ELF-1 (cell line): ENCODE data around the gene DIPK1A.
"Not testable (repeated sequence)": the region's sequence is repeated elsewhere in the genome, so short reads cannot be mapped to it uniquely, and the experiment has no call there.

ENCODE experiments used
- DNase-seq: peaks from one replicate; pipeline ENCODE4 v3.0.0-alpha.2; 2016; ENCODE audit warnings: low read depth, low spot score

Gene DIPK1A

DNA sequence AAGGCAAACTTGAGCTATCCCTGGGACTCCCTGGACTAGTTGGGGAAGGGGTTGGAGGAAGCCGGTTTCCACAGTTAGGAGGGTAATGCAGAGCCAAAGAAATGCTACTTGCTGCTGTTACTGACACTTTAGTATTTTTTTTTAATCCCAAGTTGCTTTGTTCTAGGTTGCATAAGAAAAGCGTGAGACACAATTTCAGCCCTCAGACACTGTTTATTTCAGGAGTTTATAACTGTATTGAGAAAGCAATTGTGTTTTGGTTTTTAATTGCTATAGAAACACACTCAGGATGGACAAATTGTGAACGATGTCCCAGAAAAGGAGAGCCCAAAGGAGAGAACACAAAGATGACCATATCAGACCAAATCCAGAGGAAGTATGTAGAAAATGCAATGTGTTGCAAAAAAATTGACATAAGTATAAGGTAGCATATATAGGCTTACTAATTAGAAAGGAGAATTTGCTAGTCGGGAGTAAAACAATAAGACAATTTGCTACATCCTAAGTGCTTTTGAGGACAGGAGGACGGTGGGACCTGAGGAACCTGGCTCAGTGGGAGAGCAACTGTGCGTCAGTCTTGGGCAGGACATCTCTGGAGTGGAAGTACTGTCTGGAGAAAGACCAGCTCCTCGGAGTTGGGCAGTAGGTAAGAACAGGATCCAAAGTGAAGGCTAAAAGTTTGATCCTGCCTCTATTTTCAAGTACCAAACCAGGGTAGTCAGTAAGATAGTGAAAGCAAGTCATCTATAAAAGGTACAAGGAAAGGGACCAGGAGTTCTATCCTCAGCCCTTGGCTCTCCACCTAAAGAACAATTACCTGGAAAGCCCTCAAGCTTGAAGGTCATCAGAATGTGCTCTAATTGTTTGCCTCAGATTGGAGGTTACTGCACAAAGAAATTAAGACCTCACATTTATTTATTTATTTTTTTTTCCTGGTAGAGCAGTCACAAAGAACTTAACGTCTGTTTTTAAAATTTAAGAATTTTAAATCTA is 39.9 kb downstream of the DIPK1A start:
- DNase-seq: no peak

DNA sequence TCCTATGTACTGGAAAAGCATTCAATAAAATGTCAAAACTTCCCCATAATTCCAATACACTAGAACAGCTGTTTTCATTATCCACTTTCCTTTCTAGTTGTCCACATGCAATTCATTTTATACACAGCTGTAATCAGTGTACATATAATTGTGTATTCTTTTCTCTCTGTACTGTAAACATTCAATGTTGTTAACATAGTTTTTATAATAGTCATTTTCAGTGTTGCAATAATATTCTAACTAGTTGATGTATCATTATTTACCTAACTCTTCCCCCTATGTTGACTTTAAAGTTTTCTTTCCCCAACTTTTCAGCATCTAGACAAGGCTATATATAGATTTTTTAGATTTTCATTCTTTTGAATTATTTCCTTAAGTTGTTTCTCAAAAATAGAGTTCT is 44.4 kb downstream of the DIPK1A start:
- DNase-seq: no peak

DNA sequence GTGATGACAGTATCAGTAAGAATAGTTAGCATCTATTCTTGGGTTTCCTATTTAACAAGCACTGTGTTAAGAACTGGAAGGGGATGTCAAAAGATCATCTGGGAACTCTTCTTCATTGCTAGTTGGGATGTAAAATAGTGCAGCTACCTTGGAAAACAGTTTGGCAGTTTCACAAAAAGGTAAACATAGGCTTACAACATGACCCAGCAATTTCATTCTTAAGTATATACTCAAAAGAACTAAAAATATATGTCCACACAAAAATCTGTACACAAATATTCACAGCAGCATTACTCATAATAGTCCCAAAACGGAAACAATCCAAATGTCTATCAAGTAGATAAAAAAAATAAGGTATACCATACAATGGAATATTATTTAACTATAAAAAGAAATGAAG is 45.7 kb downstream of the DIPK1A start:
- no peak for DNase-seq

DNA sequence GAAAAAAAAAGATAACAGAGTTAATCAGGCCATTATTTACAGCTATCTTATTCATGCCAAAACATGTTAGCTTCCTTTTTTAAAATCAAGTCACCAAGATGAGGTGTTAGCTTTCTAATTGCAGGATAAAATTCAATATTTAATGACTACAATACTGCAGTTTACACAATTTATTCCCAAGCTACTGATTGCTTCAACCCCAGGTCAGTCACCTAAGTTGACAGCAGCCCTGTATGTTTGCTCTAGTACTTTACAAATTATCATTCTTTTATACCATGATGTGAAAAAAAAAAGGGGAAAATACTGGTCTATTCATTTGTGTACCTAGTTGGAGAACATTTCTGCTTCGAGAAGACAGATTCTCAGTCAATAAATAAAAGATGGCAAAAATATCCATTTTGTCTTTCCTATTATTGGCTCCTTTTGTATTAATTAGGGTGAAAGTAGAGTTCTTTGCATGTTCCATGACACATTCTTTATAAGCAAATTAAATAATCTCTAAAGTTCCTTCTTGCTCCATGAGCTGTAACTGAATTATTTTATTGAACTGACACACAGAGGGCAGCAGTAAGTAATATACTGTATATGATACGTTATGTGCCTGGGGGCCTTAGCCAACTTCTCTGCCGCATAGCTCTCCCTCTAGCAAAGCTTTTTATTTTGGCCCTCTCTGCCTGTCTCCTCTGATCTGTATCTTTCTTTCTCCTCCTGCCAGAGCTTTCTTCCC is 48.0 kb downstream of the DIPK1A start:
- no peak for DNase-seq

DNA sequence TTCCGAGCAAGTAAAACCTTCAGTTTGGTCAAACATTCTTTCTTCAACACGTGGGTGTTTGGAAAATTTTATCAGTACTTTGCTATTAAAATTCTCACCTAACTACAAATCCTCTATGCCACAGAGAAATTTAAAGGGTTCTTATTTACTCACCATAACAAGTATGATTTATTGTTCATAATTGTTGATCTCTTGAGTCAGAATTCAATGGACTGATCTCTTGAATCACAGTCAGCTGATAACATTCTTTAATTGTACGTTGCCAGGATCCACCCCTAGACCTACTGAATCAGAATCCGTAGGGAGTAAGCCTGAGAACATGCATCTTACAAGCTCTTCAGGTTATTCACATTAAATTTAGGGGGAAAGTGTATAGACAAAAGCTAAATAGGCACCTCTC is 51.2 kb downstream of the DIPK1A start:
- DNase-seq: no peak

DNA sequence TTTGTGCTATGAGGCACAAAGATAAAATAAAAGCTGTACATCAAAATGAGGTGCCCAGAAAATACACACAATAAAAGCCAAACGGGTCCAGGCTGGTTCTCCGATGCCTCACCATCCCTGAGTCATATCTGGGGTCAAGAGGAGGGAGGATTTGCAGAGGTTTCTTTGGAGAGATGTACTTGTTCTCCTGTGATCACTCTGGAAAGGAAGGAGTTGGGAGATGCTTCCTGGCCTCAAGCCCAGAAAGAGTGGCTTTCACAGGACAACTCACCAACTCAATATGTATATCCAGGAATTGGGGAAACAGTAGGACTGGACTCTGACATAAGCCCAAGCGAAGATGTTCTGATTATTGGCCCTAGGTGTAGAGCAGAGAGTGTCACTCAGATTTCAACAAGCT is 51.9 kb downstream of the DIPK1A start:
- DNase-seq: no peak

DNA sequence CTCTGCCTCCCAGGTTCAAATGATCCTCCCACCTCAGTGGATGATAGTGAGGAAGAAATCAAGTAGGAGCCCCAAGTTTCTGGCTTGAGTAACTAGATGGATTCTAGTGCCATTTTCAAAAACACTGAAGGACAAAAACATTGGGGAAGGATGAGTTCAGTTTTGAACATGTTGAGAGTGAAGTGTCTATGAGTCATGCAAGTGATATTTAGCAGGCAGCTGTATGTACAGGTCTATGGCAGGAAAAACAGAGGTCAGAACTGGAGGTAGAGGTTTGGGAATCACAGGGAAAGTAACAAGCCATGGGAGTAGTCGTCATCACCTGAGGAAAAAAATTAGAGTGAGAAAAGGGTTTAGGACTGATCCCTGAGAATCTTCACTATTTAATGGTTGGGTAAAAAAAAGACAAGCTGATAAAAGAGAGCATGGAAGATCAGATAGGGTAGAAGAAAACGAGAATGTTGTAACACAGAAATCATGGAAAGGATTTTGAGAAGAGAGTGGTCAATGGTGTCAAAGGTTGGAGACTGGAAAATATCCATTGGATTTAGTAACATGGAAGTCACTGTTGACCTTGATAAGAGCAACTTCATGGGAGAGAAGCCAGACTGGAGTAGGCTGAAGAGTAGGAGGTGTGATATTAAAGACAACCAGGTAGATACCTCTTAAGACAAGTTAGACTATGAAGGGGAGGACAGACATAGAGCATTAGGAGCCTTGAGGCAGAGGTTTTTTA is 53.1 kb downstream of the DIPK1A start:
- no peak for DNase-seq

DNA sequence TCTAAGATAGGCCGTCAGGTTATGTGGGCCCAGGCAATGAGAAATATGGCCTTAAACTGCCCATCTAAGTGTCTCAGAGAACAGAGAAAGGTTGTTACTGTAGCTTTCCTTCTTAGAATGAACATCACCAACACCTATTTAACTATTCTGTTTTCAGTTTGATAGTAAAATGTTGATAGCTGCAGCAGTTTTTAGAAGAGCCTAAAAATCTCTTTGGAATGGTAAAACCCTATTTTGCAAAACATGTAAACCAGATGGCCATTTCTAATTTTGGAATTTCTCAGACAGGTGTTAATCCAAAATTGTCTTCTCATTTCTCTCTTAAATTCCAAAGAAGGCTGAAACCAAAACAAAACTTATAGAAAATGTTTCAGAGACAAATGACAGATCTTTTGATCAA is 57.5 kb downstream of the DIPK1A start:
- no peak for DNase-seq

DNA sequence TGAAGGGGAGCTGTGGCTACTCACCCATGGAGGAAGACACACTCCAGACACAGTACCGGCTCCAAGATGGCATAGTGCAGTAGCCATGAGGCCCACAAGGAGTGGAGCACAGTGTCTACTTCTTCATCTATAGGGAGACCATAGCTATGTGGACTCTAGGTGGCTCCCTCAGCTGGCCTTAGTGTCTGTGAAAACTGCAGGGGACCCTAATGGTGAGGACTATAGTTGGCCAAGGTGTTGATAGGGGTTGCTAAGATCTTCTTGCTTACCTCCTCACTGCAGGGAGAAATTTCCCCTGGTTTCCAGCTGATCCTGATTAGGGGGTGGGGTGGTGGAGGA is 58.9 kb downstream of the DIPK1A start:
- DNase-seq: no peak

DNA sequence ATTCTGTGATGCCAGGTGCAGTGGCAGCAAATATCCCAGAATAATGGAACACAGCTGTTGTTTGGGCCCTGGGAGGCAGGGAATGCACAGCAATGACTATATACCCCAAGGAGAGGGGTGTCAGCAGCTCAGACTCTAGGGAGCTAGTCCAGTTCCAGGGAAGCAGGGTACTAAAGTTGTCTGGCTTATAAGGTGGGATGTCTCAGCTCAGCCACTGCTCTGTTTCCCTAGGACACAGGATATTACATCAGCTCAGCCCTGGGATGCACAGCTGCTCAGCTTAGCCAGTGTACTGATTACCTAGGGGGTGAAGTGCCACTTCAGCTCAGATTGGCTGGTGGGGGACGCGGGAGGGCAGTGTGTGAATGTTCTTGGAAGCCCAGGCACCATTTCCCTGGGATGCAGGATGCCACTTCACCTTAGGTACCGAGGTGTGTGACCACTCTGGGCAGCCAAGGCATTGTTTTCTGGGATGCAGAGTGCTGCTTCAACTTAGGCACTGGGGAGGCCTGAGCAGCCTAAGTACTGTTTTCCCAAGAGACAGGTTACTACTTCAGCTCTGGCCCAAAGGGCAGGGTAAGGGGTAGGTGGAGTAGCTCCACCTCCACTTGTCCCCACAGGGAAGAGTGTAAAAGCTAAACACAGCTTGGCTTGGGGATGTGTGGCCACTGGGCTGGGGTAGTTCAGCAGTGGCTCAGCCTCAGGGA is 59.4 kb downstream of the DIPK1A start:
- no peak for DNase-seq

DNA sequence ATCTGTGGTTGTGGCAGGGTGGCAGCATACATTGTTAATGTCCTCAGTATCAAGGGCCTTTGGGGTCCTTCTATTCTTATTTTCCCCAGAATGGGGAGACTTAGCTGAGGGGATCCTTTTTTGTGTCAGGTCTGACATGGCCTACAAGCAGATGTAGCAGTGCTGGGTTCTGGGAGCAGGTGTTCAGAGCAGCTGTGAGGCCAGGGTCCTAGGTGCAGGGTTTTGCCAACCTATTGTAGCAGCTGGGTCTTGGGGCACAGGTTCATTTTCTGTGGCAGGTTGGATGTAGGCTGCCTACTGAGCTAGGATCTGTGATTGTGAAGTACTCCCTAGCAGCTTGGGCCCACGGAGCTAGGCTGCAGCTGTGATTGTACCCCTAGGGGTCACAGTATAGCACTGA is 60.1 kb downstream of the DIPK1A start:
- DNase-seq: no peak

DNA sequence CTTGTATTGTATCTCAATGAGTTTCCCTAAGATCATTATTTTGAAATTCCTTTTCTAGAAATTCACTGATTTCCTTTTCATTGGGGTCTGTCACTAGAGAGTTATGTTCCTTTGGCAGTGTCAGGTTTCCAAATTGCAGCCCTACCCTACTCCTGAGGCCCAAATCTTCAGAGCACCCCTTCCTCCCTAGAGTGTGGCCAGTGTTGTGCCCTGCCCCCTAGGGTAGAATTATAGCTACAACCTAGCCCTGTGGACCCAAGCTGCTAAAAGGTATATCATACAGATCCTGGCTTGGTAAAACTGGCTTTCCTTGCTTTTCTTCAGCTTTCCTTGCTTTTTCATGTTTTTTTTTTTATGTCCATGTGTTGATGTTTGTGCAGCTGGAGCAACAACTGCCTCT is 60.7 kb downstream of the DIPK1A start:
- no peak for DNase-seq

DNA sequence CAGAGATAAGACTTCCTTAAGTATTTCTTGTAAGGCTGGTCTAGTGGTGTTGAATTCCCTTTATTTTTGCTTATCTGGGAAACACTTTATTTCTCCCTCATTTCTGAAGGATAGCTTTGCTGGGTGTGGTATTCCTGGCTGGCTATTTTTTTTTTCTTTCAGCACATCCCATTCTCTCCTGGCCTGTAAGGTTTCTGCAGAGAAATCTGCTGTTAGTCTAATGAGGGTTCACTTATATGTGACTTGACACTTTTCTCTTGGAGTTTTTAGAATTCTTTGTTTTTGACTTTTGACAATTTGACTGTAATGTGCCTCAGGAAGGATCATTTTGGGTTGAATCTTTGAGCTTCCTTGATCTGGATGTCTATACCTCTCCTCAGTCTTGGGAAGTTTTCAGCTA is 61.5 kb downstream of the DIPK1A start:
- no peak for DNase-seq

DNA sequence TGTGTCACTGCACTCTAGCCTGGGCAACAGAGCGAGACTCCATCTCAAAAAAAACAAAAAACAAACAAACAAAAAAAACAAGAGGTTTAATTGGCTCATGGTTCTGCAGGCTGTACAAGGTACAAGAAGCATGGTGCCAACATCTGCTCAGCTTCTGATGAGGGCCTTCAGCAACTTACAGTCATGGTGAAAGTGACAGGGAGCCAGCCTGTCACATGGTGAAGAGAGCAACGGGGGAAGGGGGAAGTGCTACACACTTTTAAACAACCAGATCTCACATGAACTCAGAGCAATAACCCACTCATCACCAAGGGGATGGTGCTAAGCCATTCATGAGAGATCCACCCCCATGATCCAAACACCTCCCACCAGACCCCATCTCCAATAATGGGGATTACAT is 63.2 kb downstream of the DIPK1A start:
- DNase-seq: not testable (repeated sequence)

DNA sequence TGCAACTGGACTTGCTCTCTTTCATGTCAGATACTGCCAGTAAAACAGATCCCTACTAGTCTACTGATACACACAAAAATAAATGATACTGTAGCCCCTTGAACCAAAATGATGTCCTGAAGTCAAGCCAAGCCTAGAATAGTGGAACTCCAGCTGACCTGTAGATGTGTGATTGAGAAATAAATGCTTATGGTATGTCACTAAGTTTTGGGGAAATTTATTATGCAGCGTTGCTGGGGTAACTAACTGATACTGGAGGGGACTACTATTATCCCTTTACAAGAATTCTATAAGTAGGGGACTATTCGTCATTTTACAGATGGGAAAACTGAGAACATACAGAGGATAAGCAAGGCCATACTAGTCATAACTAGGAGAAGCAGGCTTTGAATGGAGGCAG is 73.8 kb downstream of the DIPK1A start:
- no peak for DNase-seq

DNA sequence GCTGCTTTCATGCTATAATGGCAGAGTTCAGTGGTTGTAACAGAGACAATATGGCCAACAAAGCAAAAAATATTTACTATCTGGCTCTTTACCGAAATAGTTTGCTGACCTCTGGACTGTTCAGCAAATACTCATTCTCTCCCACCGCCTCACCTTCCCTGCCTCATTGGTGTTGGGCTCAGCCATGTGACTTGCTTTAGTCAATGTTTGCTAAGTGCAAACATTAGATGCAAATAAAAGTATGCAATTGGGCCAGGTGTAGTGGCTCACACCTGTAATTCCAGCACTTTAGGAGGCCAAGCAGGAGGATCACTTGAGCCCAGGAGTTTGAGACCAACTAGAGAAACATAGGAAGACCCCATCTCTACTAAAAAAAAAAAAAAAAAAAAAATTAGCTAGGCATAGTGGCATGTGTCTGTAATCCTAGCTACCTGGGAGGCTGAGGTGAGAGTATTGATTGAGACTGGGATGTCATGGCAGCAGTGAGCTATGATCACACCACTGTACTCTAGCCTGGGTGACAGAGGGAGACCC is 74.3 kb downstream of the DIPK1A start:
- DNase-seq: no peak

DNA sequence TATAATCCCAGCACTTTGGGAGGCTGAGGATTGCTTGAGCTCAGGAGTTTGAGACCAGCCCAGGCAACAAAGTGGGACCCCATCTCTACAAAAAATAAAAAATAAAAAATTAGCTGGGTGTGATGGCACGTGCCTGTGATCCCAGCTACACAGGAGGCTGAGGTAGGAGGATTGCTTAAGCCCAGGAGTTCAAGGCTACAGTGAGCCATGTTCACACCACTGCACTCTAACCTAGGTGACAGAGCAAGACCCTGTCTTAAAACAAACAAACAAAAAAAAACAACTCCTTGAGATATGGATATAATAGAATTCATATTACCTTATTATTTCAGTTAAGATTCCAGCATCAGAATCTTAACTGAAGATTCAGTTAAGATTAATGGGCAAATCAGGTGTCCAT is 77.1 kb downstream of the DIPK1A start:
- DNase-seq: no peak

DNA sequence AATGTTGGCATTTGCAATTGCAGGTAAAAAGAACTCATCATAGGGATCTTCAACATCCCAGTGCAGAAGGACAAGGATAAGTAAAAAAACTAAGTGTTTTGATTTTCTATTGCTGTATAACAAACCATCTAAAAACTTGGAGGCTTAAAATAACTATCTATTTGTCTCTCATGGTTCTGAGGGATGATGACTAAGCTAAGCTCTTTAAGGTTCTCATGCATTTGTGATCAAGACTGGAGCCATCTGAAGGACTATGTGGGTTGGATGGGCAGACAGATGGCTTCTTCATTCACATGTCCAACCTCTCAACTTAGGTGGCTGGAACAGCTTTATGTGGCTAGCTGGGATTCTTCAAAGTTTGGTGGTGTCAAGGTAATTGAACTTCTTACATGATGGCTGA is 78.0 kb downstream of the DIPK1A start:
- no peak for DNase-seq

DNA sequence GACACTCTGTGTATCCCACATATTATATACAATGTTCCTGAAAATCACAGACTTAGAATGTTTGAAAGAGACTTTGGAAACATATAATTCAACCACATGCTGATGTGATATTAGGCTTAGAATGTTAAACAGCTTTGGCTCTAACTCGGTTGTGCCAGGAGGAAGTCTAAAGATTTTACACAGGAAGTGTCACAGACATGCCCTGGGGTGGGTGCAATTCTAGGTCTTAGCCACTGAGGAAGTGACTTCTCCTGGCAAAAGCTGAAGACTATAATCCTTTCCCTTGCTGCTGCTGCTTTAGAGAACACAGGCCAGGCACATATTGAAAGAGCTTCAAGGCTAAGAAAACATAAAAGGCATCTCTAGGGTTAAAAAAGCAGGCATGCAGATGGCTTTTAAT is 78.4 kb downstream of the DIPK1A start:
- DNase-seq: no peak

DNA sequence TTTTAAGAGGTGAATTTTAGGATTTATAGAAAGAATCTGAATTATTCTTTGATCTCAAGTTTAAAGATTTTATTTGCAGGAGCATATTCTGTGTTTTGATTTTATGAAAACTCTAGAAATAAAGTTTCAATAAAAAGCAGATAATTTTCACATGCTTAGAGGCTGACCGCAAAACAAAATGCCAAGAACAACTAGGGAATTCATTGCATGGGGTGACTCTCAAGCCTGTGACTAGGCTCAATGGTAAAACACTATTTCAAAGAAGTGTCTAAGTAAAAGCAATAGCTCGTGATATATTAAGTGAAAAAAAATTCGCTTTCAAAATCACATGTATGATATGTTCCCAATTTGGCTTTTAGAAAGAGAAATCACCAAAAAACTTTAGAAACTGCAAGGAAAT is 79.9 kb downstream of the DIPK1A start:
- DNase-seq: no peak

DNA sequence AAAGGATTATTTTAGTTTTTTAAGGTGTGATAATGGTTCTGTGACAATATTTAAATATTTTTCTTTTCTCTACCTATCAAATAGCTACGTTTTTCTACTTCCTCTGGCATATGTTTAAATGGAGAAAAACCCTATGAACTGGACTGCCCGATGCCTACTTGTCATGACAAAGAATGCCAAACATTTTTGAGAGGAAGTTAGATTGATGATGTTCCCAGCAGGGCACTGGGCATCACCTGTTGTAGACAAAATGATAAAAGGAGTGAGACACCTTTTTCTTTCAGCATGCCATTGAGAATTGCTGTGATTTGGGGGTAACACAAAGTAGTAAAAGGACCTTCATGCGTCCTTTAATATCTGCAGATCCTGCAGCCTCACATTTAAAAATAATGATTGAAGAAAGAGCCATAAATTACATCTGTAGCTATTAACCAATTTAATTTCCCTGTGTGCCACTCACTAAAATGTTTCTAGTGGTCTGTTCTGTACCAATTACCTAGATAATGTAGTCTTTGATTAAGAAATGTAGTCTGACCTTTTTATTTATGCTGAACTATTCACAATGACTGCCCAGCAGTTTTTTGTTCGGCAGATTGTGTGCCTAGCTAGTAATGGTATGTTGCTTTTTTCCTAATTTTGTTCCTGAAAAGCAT is 81.8 kb downstream of the DIPK1A start:
- no peak for DNase-seq
